SK-N-SH treated with all-trans-retinoic acid at 6 μM for 48 hours (cell line): ENCODE results near the gene TEX2.

Experiments used
- ATAC-seq: fragments of 200-7000 bp; cut with Tn5 transposase; 3 replicates; pipeline ENCODE4 v1.9.1; 2020; ENCODE audit warnings: mild to moderate bottlenecking, moderate library complexity
- ARNTL ChIP-seq: fragments of 450-650 bp; formaldehyde crosslinking; IDR thresholded peaks from 2 replicates; pipeline ENCODE4 v1.5.0; 2020; ENCODE audit warnings: low read depth, mild to moderate bottlenecking, moderate library complexity, borderline replicate concordance
- BACH2 ChIP-seq: fragments of 250-450 bp; sonication (Bioruptor Pico); IDR thresholded peaks from 2 replicates; pipeline ENCODE4 v1.9.0; 2021; ENCODE audit warnings: mild to moderate bottlenecking, borderline replicate concordance
- CREB5 ChIP-seq: fragments of 250-450 bp; sonication (Bioruptor Pico); IDR thresholded peaks from 2 replicates; pipeline ENCODE4 v1.5.1; 2020; ENCODE audit warnings: low read depth, mild to moderate bottlenecking, moderate library complexity
- CSDC2 ChIP-seq: fragments of 250-450 bp; sonication (Bioruptor Pico); IDR thresholded peaks from 2 replicates; pipeline ENCODE4 v1.5.0; 2020; ENCODE audit warnings: mild to moderate bottlenecking, moderate library complexity
- CSRNP3 ChIP-seq: fragments of 250-450 bp; sonication (Bioruptor Pico); IDR thresholded peaks from 2 replicates; pipeline ENCODE4 v1.5.1; 2021; ENCODE audit warnings: mild to moderate bottlenecking, moderate library complexity
- ESRRG ChIP-seq: fragments of 250-450 bp; sonication (Bioruptor Pico); IDR thresholded peaks from 2 replicates; pipeline ENCODE4 v1.6.1; 2021; ENCODE audit warnings: mild to moderate bottlenecking
- GLIS3 ChIP-seq: fragments of 250-450 bp; sonication (Bioruptor Pico); IDR thresholded peaks from 2 replicates; pipeline ENCODE4 v1.5.0; 2020; ENCODE audit warnings: mild to moderate bottlenecking, moderate library complexity
- ISL1 ChIP-seq: fragments of 250-450 bp; sonication (Bioruptor Pico); IDR thresholded peaks from 2 replicates; pipeline ENCODE4 v2.1.2; 2022; ENCODE audit warnings: mild to moderate bottlenecking, moderate library complexity
- OSR1 ChIP-seq: fragments of 250-450 bp; sonication (Bioruptor Pico); IDR thresholded peaks from 2 replicates; pipeline ENCODE4 v1.8.0; 2022; ENCODE audit warnings: moderate library complexity, mild to moderate bottlenecking, inconsistent platforms
- PATZ1 ChIP-seq: fragments of 250-450 bp; sonication (Bioruptor Pico); IDR thresholded peaks from 2 replicates; pipeline ENCODE4 v1.8.0; 2020; ENCODE audit warnings: mild to moderate bottlenecking, moderate library complexity, borderline replicate concordance
- POU6F1 ChIP-seq: fragments of 250-450 bp; sonication (Bioruptor Pico); IDR thresholded peaks from 2 replicates; pipeline ENCODE4 v1.8.0; 2021; ENCODE audit warnings: low read depth, mild to moderate bottlenecking, moderate library complexity, borderline replicate concordance
- RARB ChIP-seq: fragments of 250-450 bp; sonication (Bioruptor Pico); IDR thresholded peaks from 2 replicates; pipeline ENCODE4 v1.8.0; 2021; ENCODE audit warnings: mild to moderate bottlenecking, moderate library complexity
- SNAI2 ChIP-seq: fragments of 250-450 bp; sonication (Bioruptor Pico); IDR thresholded peaks from 2 replicates; pipeline ENCODE4 v1.5.0; 2020; ENCODE audit warnings: mild to moderate bottlenecking, moderate library complexity
- TCF4 ChIP-seq: fragments of 250-450 bp; sonication (Bioruptor Pico); IDR thresholded peaks from 2 replicates; pipeline ENCODE4 v1.8.0; 2021; ENCODE audit warnings: mild to moderate bottlenecking, moderate library complexity, borderline replicate concordance
- TOX ChIP-seq: fragments of 250-450 bp; sonication (Bioruptor Pico); IDR thresholded peaks from 2 replicates; pipeline ENCODE4 v1.8.0; 2021; ENCODE audit warnings: mild to moderate bottlenecking, moderate library complexity, borderline replicate concordance
- TSHZ2 ChIP-seq: fragments of 250-450 bp; sonication (Bioruptor Pico); IDR thresholded peaks from 2 replicates; pipeline ENCODE4 v1.5.0; 2020; ENCODE audit warnings: mild to moderate bottlenecking, moderate library complexity
- ZC3H10 ChIP-seq: fragments of 250-450 bp; sonication (Bioruptor Pico); IDR thresholded peaks from 2 replicates; pipeline ENCODE4 v1.5.1; 2021; ENCODE audit warnings: mild to moderate bottlenecking, moderate library complexity
- ZFP3 ChIP-seq: fragments of 250-450 bp; sonication (Bioruptor Pico); IDR thresholded peaks from 2 replicates; pipeline ENCODE4 v1.5.0; 2020; ENCODE audit warnings: mild to moderate bottlenecking, moderate library complexity
- ZFP30 ChIP-seq: fragments of 450-650 bp; formaldehyde crosslinking; IDR thresholded peaks from 2 replicates; pipeline ENCODE4 v1.5.0; 2022; ENCODE audit warnings: mild to moderate bottlenecking, moderate library complexity
- ZNF565 ChIP-seq: fragments of 450-650 bp; formaldehyde crosslinking; conservative IDR thresholded peaks from 2 replicates; pipeline ENCODE4 v1.5.0; 2020; ENCODE audit warnings: low read depth, mild to moderate bottlenecking, moderate library complexity
- ZNF8 ChIP-seq: fragments of 450-650 bp; formaldehyde crosslinking; IDR thresholded peaks from 2 replicates; pipeline ENCODE4 v1.5.0; 2020; ENCODE audit warnings: mild to moderate bottlenecking, moderate library complexity

The TEX2 gene

GRCh38 chr17:64236827-64237403, 26.1 kb downstream of the TEX2 start:
- 0 out of 3 replicates have a peak, but pooled peaks have one; percentile 10 for ATAC-seq
- no peak for TF ChIP-seq ZC3H10 (CRISPR knock-in tag)
- TF ChIP-seq POU6F1, result no peak
- no peak for TF ChIP-seq ZFP30 (CRISPR knock-in tag)
- no peak for TF ChIP-seq CREB5 (CRISPR knock-in tag)
- TF ChIP-seq TOX (CRISPR knock-in tag), result no peak
- no peak for TF ChIP-seq TCF4 (CRISPR knock-in tag)
- no peak for TF ChIP-seq ZFP3 (CRISPR knock-in tag)
- TF ChIP-seq GLIS3 (CRISPR knock-in tag), result no peak
- no peak for TF ChIP-seq TSHZ2 (CRISPR knock-in tag)
- TF ChIP-seq CSRNP3 (CRISPR knock-in tag), result no peak
- TF ChIP-seq BACH2 (CRISPR knock-in tag), result no peak
- TF ChIP-seq ESRRG, result no peak
- no peak for TF ChIP-seq ZNF565 (CRISPR knock-in tag)
- no peak for TF ChIP-seq ARNTL (CRISPR knock-in tag)
- TF ChIP-seq OSR1 (CRISPR knock-in tag), result no peak
- no peak for TF ChIP-seq CSDC2 (CRISPR knock-in tag)
- no peak for TF ChIP-seq SNAI2 (CRISPR knock-in tag)
- no peak for TF ChIP-seq PATZ1 (CRISPR knock-in tag)
- TF ChIP-seq RARB (CRISPR knock-in tag), result no peak
- TF ChIP-seq ZNF8 (CRISPR knock-in tag), result no peak

- ATAC-seq, result no peak
- TF ChIP-seq ISL1 (CRISPR knock-in tag) (no peak), OSR1 (CRISPR knock-in tag) (no peak), ZC3H10 (CRISPR knock-in tag) (no peak), SNAI2 (CRISPR knock-in tag) (no peak), RARB (CRISPR knock-in tag) (no peak), TCF4 (CRISPR knock-in tag) (no peak), ZFP3 (CRISPR knock-in tag) (no peak), ARNTL (CRISPR knock-in tag) (no peak), CSRNP3 (CRISPR knock-in tag) (no peak)
Observed at GRCh38 chr17:64234961-64235360, 28.1 kb downstream of the TEX2 start.
